ENCODE results near the gene ATAT1.

GRCh38 chr6:30641048-30641447 lies 14.4 kb downstream of the ATAT1 start:
- TF ChIP-seq CTCF (IDR thresholded peaks at IDR 0.05) (no peak), YY1 (IDR thresholded peaks at IDR 0.05; ENCODE audit: low read depth) (no peak), USF1 (IDR thresholded peaks at IDR 0.05; ENCODE audit: borderline replicate concordance, low read depth) (no peak), TAF1 (IDR thresholded peaks at IDR 0.05; ENCODE audit: borderline replicate concordance, low read depth, low read length) (no peak), SIN3A (IDR thresholded peaks at IDR 0.05; ENCODE audit: borderline replicate concordance, low read depth, low read length) (no peak), EP300 (IDR thresholded peaks at IDR 0.05; ENCODE audit: borderline replicate concordance in 1 of 2, low read depth in 1 of 2, low read length in 1 of 2) (no peak), SMC3 (IDR thresholded peaks at IDR 0.05; ENCODE audit: low read depth, low read length) (no peak), MEF2A (IDR thresholded peaks at IDR 0.05; ENCODE audit: borderline replicate concordance, low read depth) (no peak), POLR2AphosphoS5 (IDR thresholded peaks at IDR 0.05; ENCODE audit: low read depth, low read length) (no peak), RFX5 (IDR thresholded peaks at IDR 0.05; ENCODE audit: low read length) (no peak), FOXM1 (IDR thresholded peaks at IDR 0.05; ENCODE audit: low read depth) (no peak), MXI1 (IDR thresholded peaks at IDR 0.05; ENCODE audit: low read depth, low read length) (no peak), RCOR1 (IDR thresholded peaks at IDR 0.05; ENCODE audit: low read length) (no peak), EZH2phosphoT487 (IDR thresholded peaks at IDR 0.05; ENCODE audit: borderline replicate concordance, low read depth) (no peak)

Measured in SK-N-SH (cell line).